OCI-LY7 (cell line): ENCODE measurements around the gene BIRC5.

Experiments used
- CTCF ChIP-seq: fragments of 200-600 bp; sonication (generic); conservative IDR thresholded peaks from 2 replicates; pipeline ENCODE4 v1.5.1; 2014; ENCODE audit warnings: mild to moderate bottlenecking, antibody characterized with exemption, low read length, moderate library complexity, mixed read lengths
- EZH2phosphoT487 ChIP-seq: fragments of 200-600 bp; sonication (generic); IDR thresholded peaks from 2 replicates; pipeline ENCODE4 v1.6.1; 2018; ENCODE audit warnings: low read depth, borderline replicate concordance, mild to moderate bottlenecking, mixed run types, antibody characterized with exemption, low read length, moderate library complexity, mixed read lengths

- TF ChIP-seq CTCF (peak; percentile 100), EZH2phosphoT487 (no peak)
Observed at GRCh38 chr17:78176548-78177025, 37.5 kb upstream of the BIRC5 start.
